ENCODE results near the gene ARHGEF38.

The ARHGEF38 gene

GRCh38 chr4:105586638-105587328 lies 34.4 kb downstream of the ARHGEF38 start:
- no peak overlapping the region for H3K4me3 ChIP-seq (ENCODE audit: low read depth, low read length)
- no peaks in the 10 kb centered on the region for H3K36me3 ChIP-seq (replicated peaks)
- TF ChIP-seq, protein P1, sequence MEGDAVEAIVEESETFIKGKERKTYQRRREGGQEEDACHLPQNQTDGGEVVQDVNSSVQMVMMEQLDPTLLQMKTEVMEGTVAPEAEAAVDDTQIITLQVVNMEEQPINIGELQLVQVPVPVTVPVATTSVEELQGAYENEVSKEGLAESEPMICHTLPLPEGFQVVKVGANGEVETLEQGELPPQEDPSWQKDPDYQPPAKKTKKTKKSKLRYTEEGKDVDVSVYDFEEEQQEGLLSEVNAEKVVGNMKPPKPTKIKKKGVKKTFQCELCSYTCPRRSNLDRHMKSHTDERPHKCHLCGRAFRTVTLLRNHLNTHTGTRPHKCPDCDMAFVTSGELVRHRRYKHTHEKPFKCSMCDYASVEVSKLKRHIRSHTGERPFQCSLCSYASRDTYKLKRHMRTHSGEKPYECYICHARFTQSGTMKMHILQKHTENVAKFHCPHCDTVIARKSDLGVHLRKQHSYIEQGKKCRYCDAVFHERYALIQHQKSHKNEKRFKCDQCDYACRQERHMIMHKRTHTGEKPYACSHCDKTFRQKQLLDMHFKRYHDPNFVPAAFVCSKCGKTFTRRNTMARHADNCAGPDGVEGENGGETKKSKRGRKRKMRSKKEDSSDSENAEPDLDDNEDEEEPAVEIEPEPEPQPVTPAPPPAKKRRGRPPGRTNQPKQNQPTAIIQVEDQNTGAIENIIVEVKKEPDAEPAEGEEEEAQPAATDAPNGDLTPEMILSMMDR (IDR thresholded peaks at IDR 0.05; ENCODE audit: low read depth, low read length, missing control alignments) = no peak
- H3K27ac ChIP-seq = no peak overlapping the region
- in situ Hi-C loops (cut with HindIII; ENCODE audit: low pct_ligation_motif_present, low sequenced_read_pairs) = no loop called here
- no peak for DNase-seq
- H3K27me3 ChIP-seq (replicated peaks) = no peaks in the 10 kb centered on the region

DNA sequence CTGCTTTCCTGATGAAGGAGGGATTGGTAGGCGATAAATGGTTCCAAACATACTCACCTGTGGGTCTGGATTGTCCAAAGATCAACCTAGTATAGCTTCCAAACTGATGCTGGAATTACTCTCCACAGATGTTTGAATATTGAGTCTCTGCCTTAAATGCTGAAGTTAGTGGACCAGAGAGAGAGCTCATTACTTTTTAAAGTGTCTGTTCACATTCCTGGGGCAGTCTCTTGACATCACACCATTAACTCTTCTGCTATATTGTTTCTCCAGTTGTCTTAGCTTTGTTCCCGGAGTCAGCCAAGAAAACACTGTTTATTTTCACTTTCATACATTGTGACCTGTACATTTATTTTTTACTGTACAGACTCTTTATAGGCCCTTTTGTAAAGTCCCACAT lies 35.4 kb downstream of the ARHGEF38 start:
- in situ Hi-C loops (cut with HindIII; ENCODE audit: low pct_ligation_motif_present, low sequenced_read_pairs) = no loop called here
- no peak overlapping the region for H3K4me3 ChIP-seq (ENCODE audit: low read depth, low read length)
- no peak overlapping the region for H3K27ac ChIP-seq
- H3K27me3 ChIP-seq (replicated peaks) = no peaks in the 10 kb centered on the region
- TF ChIP-seq, protein P1 (IDR thresholded peaks at IDR 0.05; ENCODE audit: low read depth, low read length, missing control alignments) = no peak
- H3K36me3 ChIP-seq (replicated peaks) = no peaks in the 10 kb centered on the region
- no peak for DNase-seq

DNA sequence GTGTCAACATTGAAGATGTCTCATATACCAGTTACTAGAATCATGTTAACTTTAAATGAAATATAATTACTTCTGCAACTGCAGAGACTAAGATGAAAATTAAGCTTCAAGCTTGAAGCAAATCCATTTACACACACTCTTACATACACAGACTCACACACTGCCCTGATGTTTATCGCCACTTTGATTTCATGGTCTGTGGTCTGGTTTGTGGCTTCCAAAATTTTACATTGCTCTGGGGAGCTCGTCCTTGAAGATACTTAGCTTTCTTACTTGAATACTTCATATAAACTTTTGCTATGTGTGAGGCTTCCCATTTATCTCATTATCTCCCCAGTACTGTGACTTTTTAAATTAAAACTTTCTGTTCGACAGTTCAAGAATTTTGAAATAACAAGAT lies 35.8 kb downstream of the ARHGEF38 start:
- in situ Hi-C loops (cut with HindIII; ENCODE audit: low pct_ligation_motif_present, low sequenced_read_pairs) = no loop called here
- Histone ChIP-seq H3K36me3 (replicated peaks) (no peaks in the 10 kb centered on the region), H3K27me3 (replicated peaks) (no peaks in the 10 kb centered on the region), H3K4me3 (ENCODE audit: low read depth, low read length) (no peak overlapping the region), H3K27ac (no peak overlapping the region)
- no peak for DNase-seq
- TF ChIP-seq, protein P1 (IDR thresholded peaks at IDR 0.05; ENCODE audit: low read depth, low read length, missing control alignments) = no peak

DNA sequence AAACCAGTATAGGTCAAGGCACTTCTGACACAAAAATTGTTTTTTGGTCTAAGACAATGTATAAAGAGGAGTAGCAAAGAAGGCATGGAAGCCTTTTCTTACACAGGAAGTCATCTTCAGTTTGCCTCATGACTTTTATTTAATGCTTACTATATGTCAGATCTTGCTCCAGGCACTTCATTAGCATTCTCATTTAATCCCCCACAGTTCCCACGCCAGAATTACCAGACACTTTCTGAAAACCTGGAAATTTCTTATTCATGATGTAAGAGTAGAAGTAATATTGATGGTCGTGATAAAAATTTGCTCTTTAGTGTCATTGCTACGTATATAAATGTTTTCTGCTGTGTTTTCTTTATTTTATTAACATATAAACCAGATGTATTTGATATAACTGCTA lies 39.2 kb downstream of the ARHGEF38 start:
- Histone ChIP-seq H3K27me3 (replicated peaks) (no peaks in the 10 kb centered on the region), H3K36me3 (replicated peaks) (no peaks in the 10 kb centered on the region), H3K4me3 (ENCODE audit: low read depth, low read length) (no peak overlapping the region), H3K27ac (no peak overlapping the region)
- no peak for DNase-seq
- TF ChIP-seq, protein P1 (IDR thresholded peaks at IDR 0.05; ENCODE audit: low read depth, low read length, missing control alignments) = no peak
- in situ Hi-C loops (cut with HindIII; ENCODE audit: low pct_ligation_motif_present, low sequenced_read_pairs) = no loop called here

- DNase-seq = no peak
- Histone ChIP-seq H3K27me3 (replicated peaks) (no peaks in the 10 kb centered on the region), H3K36me3 (replicated peaks) (no peaks in the 10 kb centered on the region), H3K27ac (no peak overlapping the region), H3K4me3 (ENCODE audit: low read depth, low read length) (no peak overlapping the region)
- TF ChIP-seq, protein P1 (IDR thresholded peaks at IDR 0.05; ENCODE audit: low read depth, low read length, missing control alignments) = no peak
- in situ Hi-C loops (cut with HindIII; ENCODE audit: low pct_ligation_motif_present, low sequenced_read_pairs) = no loop called here
Observed at GRCh38 chr4:105594099-105595010, 41.9 kb downstream of the ARHGEF38 start.

Data from brain microvascular endothelial cell (primary cell).